ENCODE measurements around the gene KAZN. TPM values are rescaled to one million over a fixed set of nuclear protein-coding genes. Genes with fewer than 3 reads are reported as not detected.

The KAZN gene
- total RNA-seq, 2 donors from 2014 or later, result 0.22 to 0.74 TPM

DNA sequence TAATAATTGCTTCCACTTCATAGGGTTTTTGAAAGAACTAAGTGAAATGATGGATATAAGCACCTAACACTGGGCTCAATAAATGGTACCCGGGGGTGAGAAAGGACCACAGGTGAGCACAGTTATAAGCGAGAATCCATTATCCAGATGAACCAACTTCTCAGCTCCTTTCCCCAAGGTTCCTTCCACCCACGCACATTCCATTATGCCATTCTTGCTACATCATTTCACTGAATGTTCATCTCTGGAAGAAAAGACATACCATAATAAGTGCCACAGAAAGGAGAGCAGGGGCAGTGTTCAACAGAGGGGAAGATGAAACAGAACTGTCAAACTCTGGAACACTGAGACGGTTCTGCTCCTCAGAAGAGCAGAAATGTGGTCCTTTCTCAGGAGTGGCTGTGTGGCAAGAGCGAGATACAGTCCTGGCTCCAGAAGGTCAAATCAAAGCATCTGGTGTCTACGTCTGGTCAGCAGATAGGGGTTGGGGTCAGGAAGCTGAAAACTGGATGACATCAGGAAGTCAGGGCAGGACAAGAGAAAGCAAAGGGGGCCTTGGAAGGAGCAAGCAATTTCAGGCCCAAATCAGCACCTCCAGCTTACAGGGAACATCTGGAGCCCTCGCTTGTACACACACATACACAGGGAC lies 299.6 kb downstream of the KAZN start:
- Mint-ChIP-seq H3K27me3 (peaks cover 41% of the 10 kb centered on the region), H3K9me3 (no peaks in the 10 kb centered on the region), H3K4me1 (peaks cover 4% of the 10 kb centered on the region), H3K27ac (no peak overlapping the region), H3K4me3 (no peak overlapping the region), H3K36me3 (ENCODE audit: low read depth) (no peaks in the 10 kb centered on the region)
- no peak for ATAC-seq (replicated peaks)

DNA sequence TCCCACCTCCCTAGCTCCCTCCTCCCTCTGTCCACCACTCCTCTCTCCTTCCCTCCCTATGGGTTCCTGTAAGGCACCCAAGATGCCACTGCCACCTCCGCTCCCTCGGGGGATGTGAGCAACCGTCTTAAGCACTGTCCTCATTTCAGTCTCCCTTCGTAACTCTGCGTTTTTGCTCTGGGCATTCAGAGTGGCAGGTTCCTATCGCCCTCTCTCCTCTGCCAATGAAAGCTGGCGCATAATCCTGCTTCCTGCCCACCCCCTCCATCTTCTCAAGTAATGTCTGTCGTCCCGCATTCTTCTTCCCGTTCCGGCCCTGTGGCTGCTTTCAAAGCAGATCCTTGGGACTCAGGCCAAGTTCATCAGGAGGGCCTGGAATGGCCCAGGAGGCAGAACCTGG lies 301.2 kb downstream of the KAZN start:
- Mint-ChIP-seq H3K9me3 (no peaks in the 10 kb centered on the region), H3K27ac (no peak overlapping the region)

DNA sequence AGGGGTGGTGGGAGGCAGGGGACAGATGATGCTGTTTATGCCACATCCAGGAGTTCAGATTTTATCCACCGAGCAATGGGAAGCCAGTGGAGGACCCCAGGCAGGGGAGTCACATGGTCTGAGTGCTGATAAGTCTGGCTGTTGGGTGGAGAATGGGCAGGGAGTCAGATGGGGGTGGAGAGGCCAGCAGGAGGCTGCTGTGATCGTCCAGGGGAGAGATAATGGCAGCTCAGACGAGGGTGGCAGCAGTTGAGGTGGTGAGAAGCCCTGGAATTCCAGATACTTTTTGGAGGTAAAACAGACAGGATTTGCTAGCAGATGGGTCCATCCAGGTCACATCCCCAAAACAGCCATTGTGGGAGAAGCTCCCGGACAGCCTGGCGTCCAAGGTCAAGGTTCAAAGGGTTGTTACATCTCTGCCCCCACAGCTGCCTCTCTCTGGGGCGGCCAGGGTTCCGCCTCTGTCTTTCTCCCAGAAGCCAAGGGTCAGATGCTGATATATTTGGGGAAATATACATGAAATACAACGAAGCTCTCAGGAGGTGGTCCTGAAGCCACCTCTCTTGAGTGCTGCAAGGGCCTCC lies 303.0 kb downstream of the KAZN start:
- no peak overlapping the region for H3K4me3 Mint-ChIP-seq
- peaks cover 30% of the 10 kb centered on the region for H3K27me3 Mint-ChIP-seq
- H3K9me3 Mint-ChIP-seq, result no peaks in the 10 kb centered on the region
- no peaks in the 10 kb centered on the region for H3K36me3 Mint-ChIP-seq (ENCODE audit: low read depth)
- H3K4me1 Mint-ChIP-seq, result peaks cover 4% of the 10 kb centered on the region
- ATAC-seq (replicated peaks), result no peak
- no peak overlapping the region for H3K27ac Mint-ChIP-seq

More for the DNA sequence above, 301.2 kb downstream of the KAZN start:
- Mint-ChIP-seq H3K27me3 (peaks cover 33% of the 10 kb centered on the region), H3K4me3 (no peak overlapping the region), H3K4me1 (peaks cover 4% of the 10 kb centered on the region), H3K36me3 (ENCODE audit: low read depth) (no peaks in the 10 kb centered on the region)
- no peak for ATAC-seq (replicated peaks)

GRCh38 chr1:14903922-14904321 lies 305.4 kb downstream of the KAZN start:
- H3K4me3 Mint-ChIP-seq, result no peak overlapping the region
- peaks cover 18% of the 10 kb centered on the region for H3K27me3 Mint-ChIP-seq
- H3K9me3 Mint-ChIP-seq, result no peaks in the 10 kb centered on the region
- H3K27ac Mint-ChIP-seq, result no peak overlapping the region
- ATAC-seq (replicated peaks), result no peak
- H3K4me1 Mint-ChIP-seq, result peaks cover 4% of the 10 kb centered on the region
- H3K36me3 Mint-ChIP-seq (ENCODE audit: low read depth), result no peaks in the 10 kb centered on the region

DNA sequence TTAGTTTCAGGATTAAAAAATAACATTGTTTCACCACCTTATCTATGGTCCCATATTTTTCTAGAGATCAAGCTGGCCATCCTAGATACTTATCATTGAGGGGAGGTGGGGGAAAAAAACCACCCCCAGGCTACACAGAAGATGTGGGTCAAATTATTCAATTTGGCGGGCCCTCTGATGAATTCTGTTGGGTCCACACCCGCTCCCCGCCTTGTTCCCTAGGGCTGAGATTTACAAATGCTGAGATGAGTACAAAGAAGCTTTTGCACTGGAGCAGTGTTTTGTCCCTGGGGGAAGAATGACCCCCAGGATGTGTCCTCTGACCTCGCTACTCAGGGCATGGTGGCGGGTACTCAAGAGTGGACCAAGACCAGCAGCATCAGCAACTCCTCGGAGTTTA lies 308.2 kb downstream of the KAZN start:
- Mint-ChIP-seq H3K4me1 (no peaks in the 10 kb centered on the region), H3K4me3 (no peak overlapping the region)
- ATAC-seq (replicated peaks), result no peak

GRCh38 chr1:14907416-14907815 lies 308.9 kb downstream of the KAZN start:
- Mint-ChIP-seq H3K36me3 (ENCODE audit: low read depth) (no peaks in the 10 kb centered on the region), H3K27me3 (peaks cover 3% of the 10 kb centered on the region), H3K27ac (no peak overlapping the region), H3K9me3 (no peaks in the 10 kb centered on the region), H3K4me3 (no peak overlapping the region), H3K4me1 (no peaks in the 10 kb centered on the region)
- ATAC-seq (replicated peaks), result no peak

More for the DNA sequence above, 308.2 kb downstream of the KAZN start:
- Mint-ChIP-seq H3K27ac (no peak overlapping the region), H3K27me3 (peaks cover 3% of the 10 kb centered on the region), H3K36me3 (ENCODE audit: low read depth) (no peaks in the 10 kb centered on the region), H3K9me3 (no peaks in the 10 kb centered on the region)

DNA sequence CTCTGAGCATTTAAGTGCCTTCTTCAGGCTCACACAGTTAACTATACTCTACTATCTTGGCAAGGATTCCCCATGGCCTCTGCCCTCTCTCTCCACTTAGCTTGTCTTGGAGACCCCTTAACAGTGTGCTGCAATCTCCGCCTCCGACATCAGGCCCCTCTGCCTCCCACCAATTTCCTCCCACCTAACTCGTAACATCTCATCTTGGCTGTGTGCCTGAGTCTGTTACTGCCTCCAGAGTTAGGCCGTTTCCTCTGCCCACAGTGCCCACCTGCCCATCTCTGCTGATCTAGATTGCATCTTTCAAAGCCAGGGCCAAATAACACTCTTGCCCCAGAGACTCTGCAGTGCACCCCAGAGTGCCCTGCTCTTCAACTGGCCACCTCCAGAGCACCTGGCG lies 310.8 kb downstream of the KAZN start:
- Mint-ChIP-seq H3K4me1 (no peaks in the 10 kb centered on the region), H3K27ac (no peak overlapping the region), H3K27me3 (peaks cover 3% of the 10 kb centered on the region), H3K9me3 (no peaks in the 10 kb centered on the region), H3K36me3 (ENCODE audit: low read depth) (no peaks in the 10 kb centered on the region), H3K4me3 (no peak overlapping the region)
- no peak for ATAC-seq (replicated peaks)

DNA sequence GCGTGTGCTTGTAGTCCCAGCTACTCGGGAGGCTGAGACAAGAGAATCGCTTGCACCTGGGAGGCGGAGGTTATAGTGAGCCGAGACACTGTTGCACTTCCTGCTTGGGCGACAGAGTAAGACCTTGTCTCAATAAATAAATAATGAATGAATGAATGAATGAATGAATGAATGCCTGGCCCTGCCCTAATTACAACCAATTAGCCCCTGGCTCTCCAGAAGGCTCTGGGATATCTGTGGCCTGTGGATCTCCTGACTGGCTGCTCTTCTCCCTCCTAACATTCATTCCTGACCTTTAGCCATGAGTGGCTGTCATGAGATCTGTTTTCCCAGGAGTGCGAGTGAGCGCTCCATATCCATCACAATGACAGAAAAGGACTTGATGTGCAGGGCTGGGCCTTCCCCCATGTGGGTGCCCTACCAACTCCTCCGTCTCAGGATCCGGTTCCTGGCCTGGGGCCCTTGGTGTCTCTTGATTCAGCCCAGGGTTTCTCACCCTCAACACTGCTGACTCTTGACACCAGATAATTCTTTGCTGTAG lies 311.5 kb downstream of the KAZN start:
- Mint-ChIP-seq H3K9me3 (no peaks in the 10 kb centered on the region), H3K4me3 (no peak overlapping the region), H3K36me3 (ENCODE audit: low read depth) (no peaks in the 10 kb centered on the region), H3K27me3 (peaks cover 3% of the 10 kb centered on the region), H3K27ac (no peak overlapping the region), H3K4me1 (no peaks in the 10 kb centered on the region)
- no peak for ATAC-seq (replicated peaks)

GRCh38 chr1:14910984-14911721 lies 312.7 kb downstream of the KAZN start:
- Mint-ChIP-seq H3K4me1 (no peaks in the 10 kb centered on the region), H3K9me3 (no peaks in the 10 kb centered on the region), H3K27me3 (peaks cover 3% of the 10 kb centered on the region), H3K4me3 (no peak overlapping the region), H3K36me3 (ENCODE audit: low read depth) (no peaks in the 10 kb centered on the region), H3K27ac (no peak overlapping the region)
- ATAC-seq (replicated peaks), result no peak

GRCh38 chr1:14912839-14913481 lies 314.5 kb downstream of the KAZN start:
- ATAC-seq (replicated peaks), result no peak
- Mint-ChIP-seq H3K4me3 (no peak overlapping the region), H3K36me3 (ENCODE audit: low read depth) (no peaks in the 10 kb centered on the region), H3K4me1 (no peaks in the 10 kb centered on the region), H3K27ac (no peak overlapping the region), H3K9me3 (no peaks in the 10 kb centered on the region), H3K27me3 (no peaks in the 10 kb centered on the region)

DNA sequence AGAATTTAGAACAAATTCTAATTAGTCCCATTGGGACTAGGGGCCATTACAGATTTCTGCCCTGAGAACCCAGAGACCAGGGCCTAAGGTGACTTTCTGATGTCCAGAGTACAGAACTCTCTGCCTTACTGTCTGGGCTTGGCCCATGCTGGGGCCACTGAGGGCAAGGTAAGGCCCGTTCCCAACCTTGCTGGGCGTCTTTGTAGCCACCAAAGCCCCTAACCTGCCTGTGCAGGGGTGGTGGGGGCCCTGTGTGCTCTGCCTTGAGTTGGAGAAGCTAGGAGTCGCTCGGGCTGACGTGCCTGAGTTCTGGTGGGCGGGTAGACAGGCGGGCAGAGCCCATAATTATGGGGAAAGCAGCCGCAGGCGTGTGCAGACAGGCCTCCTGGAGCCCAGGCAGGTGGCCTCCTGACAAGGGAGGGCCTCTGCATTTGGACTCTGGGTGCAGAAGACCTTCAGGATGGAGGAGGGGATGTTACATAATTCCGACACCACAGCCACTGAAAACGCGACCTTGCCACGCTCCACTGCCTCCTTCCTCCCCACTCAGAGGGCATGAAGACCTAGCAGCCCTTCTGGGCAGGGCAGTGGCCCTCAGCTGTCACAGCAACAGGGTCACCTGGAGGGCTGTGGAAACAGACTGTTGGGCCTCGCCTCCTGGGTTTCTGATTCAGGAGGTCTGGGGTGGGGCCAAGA lies 315.1 kb downstream of the KAZN start:
- Mint-ChIP-seq H3K4me3 (no peak overlapping the region), H3K4me1 (no peaks in the 10 kb centered on the region), H3K27me3 (peaks cover under 1% of the 10 kb centered on the region), H3K27ac (no peak overlapping the region), H3K9me3 (no peaks in the 10 kb centered on the region), H3K36me3 (ENCODE audit: low read depth) (no peaks in the 10 kb centered on the region)
- ATAC-seq (replicated peaks), result no peak

- no peaks in the 10 kb centered on the region for H3K36me3 Mint-ChIP-seq (ENCODE audit: low read depth)
- no peaks in the 10 kb centered on the region for H3K9me3 Mint-ChIP-seq
- ATAC-seq (replicated peaks), result no peak
- no peak overlapping the region for H3K4me3 Mint-ChIP-seq
- no peaks in the 10 kb centered on the region for H3K4me1 Mint-ChIP-seq
- H3K27ac Mint-ChIP-seq, result no peak overlapping the region
- H3K27me3 Mint-ChIP-seq, result peaks cover 3% of the 10 kb centered on the region
Observed at GRCh38 chr1:14914351-14914988, 316.0 kb downstream of the KAZN start.

GRCh38 chr1:14915356-14916054 lies 317.0 kb downstream of the KAZN start:
- Mint-ChIP-seq H3K27ac (no peak overlapping the region), H3K4me1 (no peaks in the 10 kb centered on the region), H3K9me3 (no peaks in the 10 kb centered on the region), H3K4me3 (no peak overlapping the region), H3K36me3 (ENCODE audit: low read depth) (no peaks in the 10 kb centered on the region), H3K27me3 (peaks cover 3% of the 10 kb centered on the region)
- peak; percentile 31 for ATAC-seq (replicated peaks)
